Activated T-cell treated with anti-CD3 and anti-CD28 coated beads, Interleukin-2, amount 50 U/mL, for 48 hours (primary cell): ENCODE results near the gene UGT2A1.

Experiments
- DNase-seq, 2 experiments: peaks; one replicate each; pipeline ENCODE4 v3.0.0-alpha.2; 2020

Gene UGT2A1

GRCh38 chr4:69584135-69584534 lies 68.9 kb downstream of the UGT2A1 start:
- DNase-seq: no peak

- no peak for DNase-seq
These were observed 69.5 kb downstream of the UGT2A1 start for GRCh38 chr4:69583543-69583942.

GRCh38 chr4:69577245-69577644 lies 75.8 kb downstream of the UGT2A1 start:
- no peak for DNase-seq

- DNase-seq: no peak
These were observed 76.7 kb downstream of the UGT2A1 start for GRCh38 chr4:69576251-69576877.

GRCh38 chr4:69568787-69569186 lies 84.3 kb downstream of the UGT2A1 start:
- DNase-seq: no peak

- DNase-seq: no peak
These were observed 89.6 kb downstream of the UGT2A1 start for GRCh38 chr4:69563424-69563823.

- no peak for DNase-seq
These were observed 103.4 kb downstream of the UGT2A1 start for GRCh38 chr4:69549651-69550050.

GRCh38 chr4:69546134-69546765 lies 106.8 kb downstream of the UGT2A1 start:
- no peak for DNase-seq
